GM19099 (cell line): ENCODE data around the gene CCDC24.
A peak's percentile ranks its signal among the peaks of the same experiment; 100 is the strongest.

ENCODE experiments used
- POLR2A ChIP-seq: IDR thresholded peaks from 3 replicates; pipeline ENCODE4 v1.6.1; 2011; ENCODE audit warnings: low read depth; ENCODE audit not compliant: insufficient read length; ENCODE audit errors: extremely low read depth

Gene CCDC24

GRCh38 chr1:43991476-43992231, at the start of gene CCDC24:
TSS of gene CCDC24 (plus strand) at chr1:43991599. CDS start at chr1:43991879, 280 bp downstream.
- TF ChIP-seq POLR2A: no peak

- no peak for TF ChIP-seq POLR2A
Measured at GRCh38 chr1:43942411-43942810, 49.0 kb upstream of the CCDC24 start.

- TF ChIP-seq POLR2A: no peak
Measured at GRCh38 chr1:43944860-43945259, 46.5 kb upstream of the CCDC24 start.

DNA sequence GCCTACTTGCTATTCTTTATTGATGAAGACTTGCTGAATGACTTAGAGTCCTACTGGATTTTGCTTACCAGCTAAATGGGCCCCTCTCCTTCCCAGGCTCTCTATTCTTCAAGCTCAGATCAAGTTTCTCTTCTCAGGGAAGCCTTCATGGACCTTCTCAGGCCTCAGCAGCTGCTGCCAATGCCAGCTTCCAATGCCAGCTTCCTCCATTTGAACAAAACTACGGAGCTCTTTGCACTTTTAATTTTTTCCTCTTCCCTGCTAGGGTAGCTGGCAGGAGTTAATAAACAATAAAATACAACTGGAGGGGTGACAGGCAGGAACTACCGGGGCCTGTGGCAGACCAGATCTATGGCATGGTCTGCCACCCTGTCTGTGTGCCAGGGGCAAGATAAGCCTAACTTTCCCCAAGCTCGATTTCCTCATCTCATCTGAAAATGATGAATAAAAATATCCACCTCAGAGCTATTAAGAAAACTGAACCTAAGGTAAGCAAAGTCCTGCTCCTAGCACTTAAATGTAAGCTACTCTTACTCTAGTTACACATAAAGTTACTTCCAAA, 45.6 kb upstream of the CCDC24 start:
- no peak for TF ChIP-seq POLR2A

DNA sequence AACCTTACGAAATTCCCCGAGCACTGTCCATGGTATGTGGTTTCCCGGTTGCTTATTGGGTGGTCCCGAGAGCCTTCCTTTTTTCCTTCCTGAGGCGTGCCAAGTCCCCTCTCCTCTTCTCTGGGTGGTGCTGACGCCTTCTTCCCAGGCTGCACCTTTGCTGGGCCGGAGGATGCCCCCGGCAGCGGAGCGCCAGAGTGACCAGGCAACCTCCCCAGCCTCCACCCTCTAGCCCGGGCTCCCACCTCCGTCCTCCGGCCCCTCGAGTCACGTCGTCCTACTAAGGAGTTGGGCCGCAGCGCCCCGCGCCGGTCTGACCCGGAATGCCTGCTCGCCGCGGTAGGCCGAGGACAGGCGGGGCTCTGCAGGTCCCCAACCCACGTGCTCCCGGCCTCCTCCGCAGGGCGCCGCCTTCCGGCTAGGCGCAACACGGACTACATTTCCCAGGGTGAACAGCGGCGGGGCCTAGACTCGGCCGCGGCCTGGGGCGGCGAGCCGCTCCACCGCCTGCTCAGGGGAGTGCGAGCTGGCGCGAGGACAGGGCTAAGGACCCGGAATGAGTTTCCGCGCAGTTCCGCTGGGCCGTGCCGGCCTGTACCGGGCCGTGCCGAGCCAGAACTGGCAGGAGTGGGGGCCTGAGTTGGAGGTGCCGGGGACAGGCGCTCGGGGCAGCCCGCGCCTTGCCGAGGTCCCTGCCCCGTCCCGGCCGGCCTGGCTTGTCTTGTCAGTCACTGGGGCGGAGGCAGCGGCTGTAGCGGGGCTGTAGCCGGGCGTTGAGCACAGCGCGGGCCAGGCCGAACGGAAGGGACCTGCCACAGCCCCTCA, 45.0 kb upstream of the CCDC24 start, which contains the start of gene IPO13:
Gene IPO13 (plus strand): TSS at position 715 of the 825 bp plus-strand sequence. CDS start 651 bp downstream, outside the sequence.
- peak; percentile 89 for TF ChIP-seq POLR2A

DNA sequence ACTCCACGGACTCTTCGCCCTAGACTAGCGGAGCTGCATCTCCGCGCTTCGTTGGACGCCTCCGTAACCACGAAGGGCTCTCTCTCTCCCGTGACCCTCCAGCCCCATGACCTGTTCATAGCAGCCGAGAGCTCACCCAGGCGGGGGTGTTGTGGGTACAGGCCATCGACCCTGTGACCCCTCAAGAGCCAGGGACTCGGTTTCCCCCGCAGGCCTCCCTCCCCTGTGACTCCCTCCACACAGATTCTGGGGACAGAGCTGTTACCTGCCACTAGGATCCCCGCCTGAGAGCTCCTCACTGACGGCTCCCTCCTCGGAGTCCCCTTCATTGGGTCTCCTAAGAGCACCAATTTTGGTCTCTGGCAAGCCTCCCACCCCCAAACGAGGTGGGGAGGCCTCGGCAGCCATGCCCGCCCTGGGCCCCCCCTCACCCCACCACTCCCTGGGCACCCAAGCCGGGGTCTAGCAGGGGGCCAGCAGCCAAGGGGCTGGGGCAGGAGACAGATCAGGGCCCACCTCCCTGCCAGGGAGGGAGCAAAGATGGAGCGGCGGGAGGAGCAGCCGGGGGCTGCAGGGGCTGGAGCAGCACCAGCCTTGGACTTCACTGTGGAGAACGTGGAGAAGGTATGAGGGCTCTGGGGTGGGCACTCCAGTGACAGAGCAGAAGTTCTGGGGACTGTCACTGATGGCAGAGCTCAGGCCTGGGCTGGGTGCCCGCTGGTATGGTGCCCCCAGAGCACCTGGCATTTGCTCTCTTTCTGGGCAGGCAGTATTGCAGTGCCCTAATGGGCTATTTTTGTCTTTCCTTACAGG, 44.1 kb upstream of the CCDC24 start:
- TF ChIP-seq POLR2A: no peak

DNA sequence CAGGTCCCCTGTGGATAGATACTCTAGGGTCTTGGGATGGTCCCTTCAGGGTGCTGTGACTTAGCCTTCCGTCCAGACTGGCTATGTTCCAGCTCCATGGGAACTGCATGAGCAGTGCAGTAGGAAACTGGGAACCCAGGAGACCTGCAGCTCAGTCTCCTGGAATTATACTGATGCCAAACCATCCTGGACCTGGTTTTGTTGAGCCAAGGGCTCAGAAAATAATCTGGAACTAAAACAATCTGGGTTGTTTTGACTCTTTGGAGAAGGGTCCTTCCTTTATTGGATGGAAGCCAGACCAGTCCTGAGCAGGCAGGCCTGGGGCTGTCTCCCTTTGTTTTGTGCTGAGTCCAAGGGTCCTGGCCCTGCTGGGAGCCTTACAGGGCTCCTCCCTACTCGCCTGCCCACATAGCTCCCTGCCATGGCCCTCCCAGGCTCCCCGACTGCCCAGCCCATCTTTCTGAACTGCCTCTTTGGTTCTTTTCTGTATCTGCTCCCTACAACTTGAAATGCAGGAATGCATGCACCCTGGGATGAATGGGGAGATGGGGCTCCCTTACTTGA, 43.4 kb upstream of the CCDC24 start:
- no peak for TF ChIP-seq POLR2A

- no peak for TF ChIP-seq POLR2A
Measured at GRCh38 chr1:43949678-43950077, 41.7 kb upstream of the CCDC24 start.

GRCh38 chr1:43951021-43951985, 40.1 kb upstream of the CCDC24 start:
- TF ChIP-seq POLR2A: no peak

DNA sequence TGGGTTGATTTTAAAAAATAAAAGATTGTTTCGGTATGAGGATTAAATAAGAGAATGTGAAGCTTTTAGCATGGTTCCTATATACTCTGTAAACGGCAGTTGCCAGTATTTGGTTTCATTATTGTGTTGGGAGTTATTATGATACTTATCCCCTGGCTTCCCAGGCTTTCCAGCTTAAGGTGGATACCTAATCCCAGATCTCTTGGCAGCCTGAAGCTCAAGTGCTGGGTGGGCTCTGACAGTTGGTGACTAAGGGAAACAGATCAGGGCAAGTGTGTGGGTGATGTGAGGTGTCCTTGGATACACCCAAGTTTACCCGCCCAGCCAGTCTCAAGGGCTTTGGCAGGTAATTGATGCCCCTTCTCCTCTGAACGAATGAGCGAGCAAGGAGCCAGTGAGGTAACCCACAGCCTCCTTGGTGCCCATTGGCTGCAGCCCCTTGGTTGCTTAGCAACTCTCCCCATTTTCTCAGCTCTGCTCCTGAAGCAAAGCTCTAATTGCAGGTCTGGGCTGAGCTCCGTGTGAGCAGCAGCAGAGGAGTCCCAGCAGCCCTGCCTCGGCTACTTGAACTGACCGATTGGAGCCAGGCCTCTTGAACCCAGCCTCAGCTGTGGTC, 38.6 kb upstream of the CCDC24 start:
- no peak for TF ChIP-seq POLR2A

- TF ChIP-seq POLR2A: no peak
Measured at GRCh38 chr1:43953361-43953760, 38.0 kb upstream of the CCDC24 start.

GRCh38 chr1:43954036-43954435, 37.4 kb upstream of the CCDC24 start:
- TF ChIP-seq POLR2A: no peak

DNA sequence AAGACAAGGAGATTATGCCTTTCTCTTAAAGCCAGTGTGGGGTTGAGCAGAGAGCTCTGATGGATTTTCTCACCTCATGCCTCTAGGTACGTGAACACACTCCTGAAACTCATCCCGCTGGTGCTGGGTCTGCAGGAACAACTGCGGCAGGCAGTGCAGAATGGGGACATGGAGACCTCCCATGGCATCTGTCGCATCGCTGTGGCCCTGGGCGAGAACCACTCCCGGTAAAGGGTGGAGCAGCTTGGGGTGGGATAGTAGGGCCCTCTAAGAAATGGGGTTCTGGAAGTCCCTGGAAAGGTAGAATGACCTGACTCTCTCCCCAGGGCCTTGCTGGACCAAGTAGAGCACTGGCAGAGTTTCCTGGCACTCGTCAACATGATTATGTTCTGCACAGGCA, 35.2 kb upstream of the CCDC24 start:
- no peak for TF ChIP-seq POLR2A
